Measurements from ENCODE around the gene ERP27.

ERP27 gene

DNA sequence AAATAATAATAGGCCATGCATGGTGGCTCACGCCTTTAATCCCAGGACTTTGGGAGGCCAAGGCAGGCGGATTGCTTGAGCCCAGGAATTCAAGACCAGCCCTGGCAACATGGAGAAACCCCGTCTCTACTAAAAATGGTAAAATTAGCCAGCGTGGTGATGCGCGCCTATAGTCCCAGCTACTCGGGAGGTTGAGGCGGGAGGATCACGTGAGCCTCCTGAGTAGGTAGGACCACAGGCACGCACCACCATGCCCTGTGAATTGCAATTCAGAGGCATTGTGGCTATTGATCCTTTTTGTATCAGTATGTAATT, 20.7 kb upstream of the ERP27 start:
- Histone ChIP-seq H3K27me3 (ENCODE audit: insufficient read depth, low read length) (no peaks in the 10 kb centered on the region), H3K36me3 (ENCODE audit: insufficient read depth, low read length) (peaks cover 39% of the 10 kb centered on the region; the same call in 1 of the 2 replicates), H3K9me2 (ENCODE audit: low read depth, low read length) (no peaks in the 10 kb centered on the region), H3K27ac (ENCODE audit: low read depth, low read length, poor library complexity, severe bottlenecking) (peak overlapping the region; percentile 97), H3K9me3 (ENCODE audit: low read length) (no peaks in the 10 kb centered on the region), H3K9ac (ENCODE audit: low read length) (peak overlapping the region; percentile 88), H3K4me1 (ENCODE audit: insufficient read depth, low read length, severe bottlenecking) (peaks cover 84% of the 10 kb centered on the region), H3F3A (ENCODE audit: insufficient read depth, low read length) (peaks cover 8% of the 10 kb centered on the region; the same call in 1 of the 2 replicates), H3K4me2 (ENCODE audit: low read length) (peak overlapping the region; percentile 94), H3K79me2 (ENCODE audit: insufficient read depth, low read length) (peaks cover 73% of the 10 kb centered on the region), H3K4me3 (ENCODE audit: low read depth, low read length, poor library complexity, severe bottlenecking) (peak overlapping the region; percentile 87), H4K20me1 (ENCODE audit: insufficient read depth, low read length) (no peaks in the 10 kb centered on the region), H2AFZ (ENCODE audit: low read length) (no peak overlapping the region)
- TF ChIP-seq EZH2 (IDR thresholded peaks at IDR 0.05; ENCODE audit: borderline replicate concordance, low read length) = no peak
- TF ChIP-seq, protein P1, sequence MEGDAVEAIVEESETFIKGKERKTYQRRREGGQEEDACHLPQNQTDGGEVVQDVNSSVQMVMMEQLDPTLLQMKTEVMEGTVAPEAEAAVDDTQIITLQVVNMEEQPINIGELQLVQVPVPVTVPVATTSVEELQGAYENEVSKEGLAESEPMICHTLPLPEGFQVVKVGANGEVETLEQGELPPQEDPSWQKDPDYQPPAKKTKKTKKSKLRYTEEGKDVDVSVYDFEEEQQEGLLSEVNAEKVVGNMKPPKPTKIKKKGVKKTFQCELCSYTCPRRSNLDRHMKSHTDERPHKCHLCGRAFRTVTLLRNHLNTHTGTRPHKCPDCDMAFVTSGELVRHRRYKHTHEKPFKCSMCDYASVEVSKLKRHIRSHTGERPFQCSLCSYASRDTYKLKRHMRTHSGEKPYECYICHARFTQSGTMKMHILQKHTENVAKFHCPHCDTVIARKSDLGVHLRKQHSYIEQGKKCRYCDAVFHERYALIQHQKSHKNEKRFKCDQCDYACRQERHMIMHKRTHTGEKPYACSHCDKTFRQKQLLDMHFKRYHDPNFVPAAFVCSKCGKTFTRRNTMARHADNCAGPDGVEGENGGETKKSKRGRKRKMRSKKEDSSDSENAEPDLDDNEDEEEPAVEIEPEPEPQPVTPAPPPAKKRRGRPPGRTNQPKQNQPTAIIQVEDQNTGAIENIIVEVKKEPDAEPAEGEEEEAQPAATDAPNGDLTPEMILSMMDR (IDR thresholded peaks at IDR 0.05; ENCODE audit: low read length) = no peak

DNA sequence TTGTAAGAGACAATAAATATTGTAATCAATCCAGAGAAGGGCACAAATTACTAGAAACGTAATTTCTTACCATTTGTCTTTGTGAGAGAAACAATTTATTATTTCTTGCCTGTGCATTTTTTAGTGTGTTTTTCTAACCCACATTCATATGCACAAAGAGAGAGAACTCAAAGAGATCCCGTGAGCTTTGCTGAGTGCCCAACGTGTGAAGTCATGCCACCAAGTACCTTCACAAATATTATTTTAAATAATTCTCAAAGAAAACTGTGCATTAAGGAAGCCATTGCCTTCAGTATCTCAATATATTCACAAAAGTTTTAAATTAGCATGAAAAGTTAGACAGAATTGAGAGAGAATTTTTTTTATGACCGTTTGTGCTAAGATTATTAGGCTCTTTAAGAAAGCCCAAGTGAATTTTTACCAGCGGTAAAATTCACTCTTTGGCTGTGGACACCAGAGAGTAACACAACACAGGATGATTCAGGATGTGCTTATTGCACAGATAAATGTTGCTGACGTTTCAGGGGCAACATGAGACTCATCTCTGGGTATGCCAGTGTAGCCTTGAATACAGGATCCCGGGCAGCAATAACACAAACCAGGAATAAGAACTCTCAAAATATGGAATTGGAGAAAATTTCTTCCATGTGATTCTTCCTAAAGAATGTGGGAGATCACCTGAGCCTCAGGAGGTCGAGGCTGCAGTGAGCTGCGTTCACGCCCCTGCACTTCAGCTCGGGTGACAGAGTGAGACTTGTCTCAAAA, 20.2 kb upstream of the ERP27 start:
- H2AFZ ChIP-seq (ENCODE audit: low read length) = no peak overlapping the region
- no peaks in the 10 kb centered on the region for H4K20me1 ChIP-seq (ENCODE audit: insufficient read depth, low read length)
- peaks cover 8% of the 10 kb centered on the region; the same call in 1 of the 2 replicates for H3F3A ChIP-seq (ENCODE audit: insufficient read depth, low read length)
- peaks cover 42% of the 10 kb centered on the region; the same call in 1 of the 2 replicates for H3K36me3 ChIP-seq (ENCODE audit: insufficient read depth, low read length)
- peak overlapping the region; percentile 88 for H3K9ac ChIP-seq (ENCODE audit: low read length)
- no peak for TF ChIP-seq EZH2 (IDR thresholded peaks at IDR 0.05; ENCODE audit: borderline replicate concordance, low read length)
- TF ChIP-seq, protein P1 (IDR thresholded peaks at IDR 0.05; ENCODE audit: low read length) = no peak
- peak overlapping the region; percentile 97 for H3K27ac ChIP-seq (ENCODE audit: low read depth, low read length, poor library complexity, severe bottlenecking)
- peaks cover 78% of the 10 kb centered on the region for H3K79me2 ChIP-seq (ENCODE audit: insufficient read depth, low read length)
- H3K4me3 ChIP-seq (ENCODE audit: low read depth, low read length, poor library complexity, severe bottlenecking) = peak overlapping the region; percentile 87
- H3K4me2 ChIP-seq (ENCODE audit: low read length) = peak overlapping the region; percentile 94
- no peaks in the 10 kb centered on the region for H3K9me3 ChIP-seq (ENCODE audit: low read length)
- H3K9me2 ChIP-seq (ENCODE audit: low read depth, low read length) = no peaks in the 10 kb centered on the region
- peaks cover 87% of the 10 kb centered on the region for H3K4me1 ChIP-seq (ENCODE audit: insufficient read depth, low read length, severe bottlenecking)
- H3K27me3 ChIP-seq (ENCODE audit: insufficient read depth, low read length) = no peaks in the 10 kb centered on the region

DNA sequence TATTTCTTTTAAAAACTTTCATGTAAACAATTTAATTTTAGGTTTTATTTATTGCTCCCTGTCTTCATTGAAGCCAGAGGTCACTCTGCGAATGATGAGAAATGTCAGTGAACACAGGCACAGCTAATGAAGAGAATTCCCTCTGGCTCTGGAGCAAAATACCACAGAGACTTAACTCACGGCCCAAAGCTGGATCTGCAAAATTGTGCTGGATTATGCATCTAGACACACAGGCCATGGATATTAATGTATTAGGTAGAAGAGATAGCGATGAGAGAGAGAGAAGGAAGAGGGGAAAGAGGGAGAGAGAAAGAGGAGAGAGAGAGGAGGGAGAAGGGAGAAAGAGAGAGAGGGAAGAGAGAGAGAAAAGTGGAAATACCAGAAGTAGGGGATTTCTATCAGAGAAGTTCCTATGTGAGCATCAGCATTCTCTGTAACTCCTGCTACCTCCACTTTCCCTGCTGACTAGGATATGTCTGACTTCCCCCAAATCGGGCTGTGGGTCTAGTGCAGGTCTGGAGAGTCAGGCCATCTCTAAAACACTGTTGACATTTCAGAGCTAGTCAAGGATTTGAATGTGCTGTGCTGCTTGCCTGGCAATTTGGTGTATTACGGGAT, 19.3 kb upstream of the ERP27 start:
- Histone ChIP-seq H3K79me2 (ENCODE audit: insufficient read depth, low read length) (peaks cover 87% of the 10 kb centered on the region), H3K4me2 (ENCODE audit: low read length) (peak overlapping the region; percentile 94), H3K27ac (ENCODE audit: low read depth, low read length, poor library complexity, severe bottlenecking) (peak overlapping the region; percentile 97), H4K20me1 (ENCODE audit: insufficient read depth, low read length) (no peaks in the 10 kb centered on the region), H3K4me3 (ENCODE audit: low read depth, low read length, poor library complexity, severe bottlenecking) (peak overlapping the region; percentile 87), H3K9ac (ENCODE audit: low read length) (peak overlapping the region; percentile 88), H2AFZ (ENCODE audit: low read length) (no peak overlapping the region), H3F3A (ENCODE audit: insufficient read depth, low read length) (peaks cover 8% of the 10 kb centered on the region; the same call in 1 of the 2 replicates), H3K4me1 (ENCODE audit: insufficient read depth, low read length, severe bottlenecking) (peaks cover 87% of the 10 kb centered on the region), H3K9me3 (ENCODE audit: low read length) (no peaks in the 10 kb centered on the region), H3K27me3 (ENCODE audit: insufficient read depth, low read length) (no peaks in the 10 kb centered on the region), H3K36me3 (ENCODE audit: insufficient read depth, low read length) (peaks cover 42% of the 10 kb centered on the region; the same call in 1 of the 2 replicates), H3K9me2 (ENCODE audit: low read depth, low read length) (no peaks in the 10 kb centered on the region)
- TF ChIP-seq, protein P1 (IDR thresholded peaks at IDR 0.05; ENCODE audit: low read length) = no peak
- TF ChIP-seq EZH2 (IDR thresholded peaks at IDR 0.05; ENCODE audit: borderline replicate concordance, low read length) = no peak

All from OCI-LY1 (cell line).